CD4-positive, alpha-beta T cell treated with Interleukin-1 beta for 1 hour (primary cell): Measurements from ENCODE around the gene POLE3.
"Not testable (repeated sequence)": the region's sequence is repeated elsewhere in the genome, so short reads cannot be mapped to it uniquely, and the experiment has no call there.

Source experiments
- DNase-seq, 2 donors: peaks; one replicate each; pipeline ENCODE4 v3.0.0-alpha.2; 2020 to 2022

Gene POLE3

GRCh38 chr9:113375057-113376023 is 35.1 kb downstream of the POLE3 start:
- no peak for DNase-seq

- DNase-seq: no peak
Measured at GRCh38 chr9:113373676-113374392, 36.6 kb downstream of the POLE3 start.

GRCh38 chr9:113373256-113373655 is 37.2 kb downstream of the POLE3 start:
- DNase-seq: no peak

GRCh38 chr9:113372059-113372458 is 38.4 kb downstream of the POLE3 start:
- no peak for DNase-seq

- no peak for DNase-seq
Measured at GRCh38 chr9:113370806-113371325, 39.6 kb downstream of the POLE3 start.

- no peak for DNase-seq
Measured at GRCh38 chr9:113369855-113370140, 40.7 kb downstream of the POLE3 start.

- DNase-seq: no peak
Measured at GRCh38 chr9:113368982-113369854, 41.3 kb downstream of the POLE3 start.

GRCh38 chr9:113368348-113368981 is 42.0 kb downstream of the POLE3 start:
- no peak for DNase-seq

GRCh38 chr9:113365652-113366051 is 44.8 kb downstream of the POLE3 start:
- DNase-seq: not testable (repeated sequence)

- DNase-seq: no peak
Measured at GRCh38 chr9:113364951-113365350, 45.5 kb downstream of the POLE3 start.

- no peak for DNase-seq
Measured at GRCh38 chr9:113363336-113363735, 47.1 kb downstream of the POLE3 start.

- DNase-seq: no peak
Measured at GRCh38 chr9:113361304-113362018, 49.0 kb downstream of the POLE3 start.

GRCh38 chr9:113360242-113360842 is 50.1 kb downstream of the POLE3 start:
- no peak for DNase-seq

- no peak for DNase-seq
Measured at GRCh38 chr9:113359385-113359784, 51.1 kb downstream of the POLE3 start.
